Measurements from ENCODE around the gene PDRG1.

Gene PDRG1

DNA sequence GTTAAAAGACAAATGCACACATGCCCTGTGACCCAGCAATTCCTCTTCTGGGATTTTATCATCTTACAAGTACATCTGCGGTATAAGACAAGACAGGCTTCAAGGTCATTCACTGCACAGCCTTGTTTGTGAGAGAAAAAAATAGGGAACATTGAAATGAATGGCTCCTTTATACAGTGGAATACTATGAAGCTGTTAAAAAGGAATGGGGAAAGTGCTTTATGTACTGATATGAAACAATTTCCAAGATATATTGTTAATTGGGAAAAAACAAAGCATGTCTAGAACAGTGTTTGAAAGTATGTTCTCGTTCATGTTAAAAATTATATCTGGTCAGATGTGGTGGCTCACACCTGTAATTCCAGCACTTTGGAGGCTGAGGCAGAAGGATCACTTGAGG lies 25.4 kb downstream of the PDRG1 start:
- Histone ChIP-seq H3K36me3 (ENCODE audit: insufficient read depth) (no peaks in the 10 kb centered on the region), H3K4me1 (ENCODE audit: low read depth, poor library complexity, severe bottlenecking) (no peaks in the 10 kb centered on the region)

DNA sequence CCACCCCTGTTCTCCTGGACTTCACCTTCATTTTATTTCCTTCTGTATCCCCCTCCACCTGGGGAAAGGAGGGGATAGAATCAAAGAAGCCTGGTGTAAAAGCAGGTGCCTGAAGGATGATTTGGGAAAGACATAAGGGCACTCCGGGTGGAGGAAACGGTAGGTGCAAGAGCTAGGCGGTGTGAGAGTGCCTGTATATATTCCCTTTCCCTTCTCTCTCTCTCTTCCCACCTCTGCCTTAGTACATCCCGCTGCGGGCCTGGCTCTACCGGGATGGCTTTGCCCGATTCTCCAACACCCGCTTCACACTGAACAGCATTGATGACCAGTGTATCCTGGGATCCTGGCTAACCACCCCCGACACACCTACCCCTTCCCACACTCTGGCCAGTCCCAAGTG lies 26.2 kb downstream of the PDRG1 start:
- Histone ChIP-seq H3K27ac (no peak overlapping the region), H3K4me2 (no peak overlapping the region), H3K4me3 (IDR thresholded peaks at IDR 0.05; ENCODE audit: insufficient read depth, low read depth, low read length) (no peak overlapping the region), H3K9ac (no peak overlapping the region), H4K20me1 (ENCODE audit: insufficient read depth) (no peaks in the 10 kb centered on the region), H3K36me3 (ENCODE audit: insufficient read depth) (no peaks in the 10 kb centered on the region), H2AFZ (ENCODE audit: low read depth) (no peak overlapping the region), H3K27me3 (ENCODE audit: insufficient read depth, low read depth) (peaks cover 10% of the 10 kb centered on the region; the same call in 1 of the 2 replicates), H3K79me2 (ENCODE audit: insufficient read depth, low read depth) (no peaks in the 10 kb centered on the region), H3K4me1 (ENCODE audit: low read depth, poor library complexity, severe bottlenecking) (no peaks in the 10 kb centered on the region)
- TF ChIP-seq, protein P1, sequence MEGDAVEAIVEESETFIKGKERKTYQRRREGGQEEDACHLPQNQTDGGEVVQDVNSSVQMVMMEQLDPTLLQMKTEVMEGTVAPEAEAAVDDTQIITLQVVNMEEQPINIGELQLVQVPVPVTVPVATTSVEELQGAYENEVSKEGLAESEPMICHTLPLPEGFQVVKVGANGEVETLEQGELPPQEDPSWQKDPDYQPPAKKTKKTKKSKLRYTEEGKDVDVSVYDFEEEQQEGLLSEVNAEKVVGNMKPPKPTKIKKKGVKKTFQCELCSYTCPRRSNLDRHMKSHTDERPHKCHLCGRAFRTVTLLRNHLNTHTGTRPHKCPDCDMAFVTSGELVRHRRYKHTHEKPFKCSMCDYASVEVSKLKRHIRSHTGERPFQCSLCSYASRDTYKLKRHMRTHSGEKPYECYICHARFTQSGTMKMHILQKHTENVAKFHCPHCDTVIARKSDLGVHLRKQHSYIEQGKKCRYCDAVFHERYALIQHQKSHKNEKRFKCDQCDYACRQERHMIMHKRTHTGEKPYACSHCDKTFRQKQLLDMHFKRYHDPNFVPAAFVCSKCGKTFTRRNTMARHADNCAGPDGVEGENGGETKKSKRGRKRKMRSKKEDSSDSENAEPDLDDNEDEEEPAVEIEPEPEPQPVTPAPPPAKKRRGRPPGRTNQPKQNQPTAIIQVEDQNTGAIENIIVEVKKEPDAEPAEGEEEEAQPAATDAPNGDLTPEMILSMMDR (conservative IDR thresholded peaks at IDR 0.05; ENCODE audit: low read depth, low read length) = no peak

More for the DNA sequence above, 25.4 kb downstream of the PDRG1 start:
- Histone ChIP-seq H3K79me2 (ENCODE audit: insufficient read depth, low read depth) (no peaks in the 10 kb centered on the region), H3K27me3 (ENCODE audit: insufficient read depth, low read depth) (peaks cover 10% of the 10 kb centered on the region; the same call in 1 of the 2 replicates), H3K4me3 (IDR thresholded peaks at IDR 0.05; ENCODE audit: insufficient read depth, low read depth, low read length) (no peak overlapping the region), H3K9ac (no peak overlapping the region), H4K20me1 (ENCODE audit: insufficient read depth) (no peaks in the 10 kb centered on the region), H3K4me2 (no peak overlapping the region), H2AFZ (ENCODE audit: low read depth) (no peak overlapping the region), H3K27ac (no peak overlapping the region)
- TF ChIP-seq, protein P1 (conservative IDR thresholded peaks at IDR 0.05; ENCODE audit: low read depth, low read length) = no peak

DNA sequence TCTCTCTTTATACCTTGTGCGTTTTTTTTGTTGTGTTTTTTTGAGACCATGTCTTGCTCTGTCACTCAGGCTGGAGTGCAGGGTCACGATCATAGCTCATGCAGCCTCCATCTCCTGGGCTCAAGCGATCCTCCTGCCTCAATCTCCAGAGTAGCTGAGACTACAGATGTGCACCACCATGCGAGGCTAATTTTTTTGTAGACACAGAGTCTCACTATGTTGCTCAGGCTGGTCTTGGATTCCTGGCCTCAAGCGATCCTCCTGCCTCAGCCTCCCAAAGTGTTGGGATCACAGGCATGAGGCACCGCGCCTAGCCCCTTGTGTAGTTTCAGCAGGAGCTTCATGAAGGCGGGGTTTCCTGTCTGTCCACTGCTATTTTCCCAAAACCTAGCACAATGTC lies 27.3 kb downstream of the PDRG1 start:
- H3K4me2 ChIP-seq = no peak overlapping the region
- H3K79me2 ChIP-seq (ENCODE audit: insufficient read depth, low read depth) = no peaks in the 10 kb centered on the region
- no peak overlapping the region for H3K9ac ChIP-seq
- no peaks in the 10 kb centered on the region for H4K20me1 ChIP-seq (ENCODE audit: insufficient read depth)
- H3K4me1 ChIP-seq (ENCODE audit: low read depth, poor library complexity, severe bottlenecking) = no peaks in the 10 kb centered on the region
- H3K4me3 ChIP-seq (IDR thresholded peaks at IDR 0.05; ENCODE audit: insufficient read depth, low read depth, low read length) = no peak overlapping the region
- TF ChIP-seq, protein P1 (conservative IDR thresholded peaks at IDR 0.05; ENCODE audit: low read depth, low read length) = no peak
- no peak overlapping the region for H3K27ac ChIP-seq
- peaks cover 10% of the 10 kb centered on the region; the same call in 1 of the 2 replicates for H3K27me3 ChIP-seq (ENCODE audit: insufficient read depth, low read depth)
- no peaks in the 10 kb centered on the region for H3K36me3 ChIP-seq (ENCODE audit: insufficient read depth)
- H2AFZ ChIP-seq (ENCODE audit: low read depth) = no peak overlapping the region

- TF ChIP-seq, protein P1 (conservative IDR thresholded peaks at IDR 0.05; ENCODE audit: low read depth, low read length) = no peak
- Histone ChIP-seq H4K20me1 (ENCODE audit: insufficient read depth) (no peaks in the 10 kb centered on the region), H3K27ac (no peak overlapping the region), H3K36me3 (ENCODE audit: insufficient read depth) (no peaks in the 10 kb centered on the region), H2AFZ (ENCODE audit: low read depth) (no peak overlapping the region), H3K27me3 (ENCODE audit: insufficient read depth, low read depth) (peaks cover 10% of the 10 kb centered on the region; the same call in 1 of the 2 replicates), H3K4me2 (no peak overlapping the region), H3K4me3 (IDR thresholded peaks at IDR 0.05; ENCODE audit: insufficient read depth, low read depth, low read length) (no peak overlapping the region), H3K9ac (no peak overlapping the region), H3K79me2 (ENCODE audit: insufficient read depth, low read depth) (no peaks in the 10 kb centered on the region), H3K4me1 (ENCODE audit: low read depth, poor library complexity, severe bottlenecking) (no peaks in the 10 kb centered on the region)
These were observed 28.2 kb downstream of the PDRG1 start for GRCh38 chr20:31923388-31924331.
